Uterus (tissue), 2 donors: ENCODE results near the gene CGRRF1.

Experiments used
- CTCF ChIP-seq, 4 experiments: fragments of 200-600 bp in 2 of 4; fragments of 450-650 bp in 2 of 4; sonication (generic) in 2 of 4; IDR thresholded peaks; one replicate each; pipeline ENCODE4 v1.5.1; 2016 to 2019; ENCODE audit warnings: antibody characterized with exemption in 4 of 4, mild to moderate bottlenecking in 2 of 4, moderate library complexity in 1 of 4
- POLR2A ChIP-seq, 2 donors: fragments of 450-650 bp; IDR thresholded peaks; one replicate each; pipeline ENCODE4 v1.6.1; 2016; ENCODE audit warnings: antibody characterized with exemption in 2 of 2, mild to moderate bottlenecking in 1 of 2, moderate library complexity in 1 of 2

GRCh38 chr14:54498579-54498978 lies 11.1 kb upstream of the CGRRF1 start:
- TF ChIP-seq CTCF (IDR thresholded peaks at IDR 0.05) (no peak), POLR2A (IDR thresholded peaks at IDR 0.05) (no peak)
